SK-N-SH (cell line): ENCODE measurements around the gene KCNG4. TPM values are rescaled to one million over a fixed set of nuclear protein-coding genes. Genes with fewer than 3 reads are reported as not detected.

ENCODE experiments used
- CTCF ChIA-PET: fragments of 300-600, 350-600 bp; formaldehyde crosslinking; extraction: SDS; loops from one replicate; lab custom pipeline; 2021; lab: Yijun Ruan, JAX
- POLR2A ChIA-PET: fragments of 350-600 bp; sonication (Branson Sonifier 250); formaldehyde crosslinking; extraction: SDS; loops from one replicate; lab custom pipeline; 2020; ENCODE audit warnings: antibody characterized with exemption, inconsistent platforms; lab: Yijun Ruan, JAX
- DNase-seq: peaks from one replicate; pipeline ENCODE4 v3.0.0; 2012
- H2AFZ ChIP-seq: fragments of 200-600 bp; sonication (generic); 2 replicates; pipeline ENCODE4 v1.8.1; 2016; ENCODE audit warnings: antibody characterized with exemption, mild to moderate bottlenecking, low read depth
- H3F3A ChIP-seq: fragments of 200-600 bp; sonication (generic); replicated peaks from 2 replicates; pipeline ENCODE3; 2016; ENCODE audit warnings: antibody characterized with exemption, mild to moderate bottlenecking; ENCODE audit not compliant: insufficient read depth
- H3K27ac ChIP-seq, 2 experiments: fragments of 200-500 bp in 1 of 2; fragments of 200-600 bp in 1 of 2; sonication (Bioruptor generic) in 1 of 2; sonication (generic), shearing (Covaris generic) in 1 of 2; 2 replicates each; pipeline versions ENCODE4 v1.5.1 to v1.6.1; 2014 to 2016; ENCODE audit warnings: low read depth in 2 of 2, inconsistent platforms in 1 of 2, low read length in 1 of 2, mild to moderate bottlenecking in 1 of 2, mixed read lengths in 1 of 2
- H3K27me3 ChIP-seq: fragments of 200-600 bp; sonication (generic), shearing (Covaris generic); 2 replicates; pipeline ENCODE4 v1.6.1; 2016; ENCODE audit warnings: mixed run types; ENCODE audit not compliant: insufficient read depth
- H3K36me3 ChIP-seq, 2 experiments: fragments of 200-500 bp in 1 of 2; fragments of 200-600 bp in 1 of 2; sonication (Bioruptor generic) in 1 of 2; sonication (generic) in 1 of 2; replicated peaks in 1 of 2; 2 replicates each; pipeline versions ENCODE3 to v1.5.1; 2014 to 2016; ENCODE audit warnings: low read length in 1 of 2, mild to moderate bottlenecking in 1 of 2; ENCODE audit not compliant: insufficient read depth in 2 of 2, control insufficient read depth in 1 of 2
- H3K4me1 ChIP-seq, 2 experiments: fragments of 200-500 bp in 1 of 2; fragments of 200-600 bp in 1 of 2; sonication (Bioruptor generic) in 1 of 2; sonication (generic), shearing (Covaris generic) in 1 of 2; 2 replicates each; pipeline versions ENCODE4 v1.5.1 to v1.6.1; 2014 to 2016; ENCODE audit warnings: low read depth in 1 of 2, low read length in 1 of 2, mixed run types in 1 of 2; ENCODE audit not compliant: insufficient read depth in 2 of 2, control insufficient read depth in 1 of 2
- H3K4me2 ChIP-seq: fragments of 200-600 bp; sonication (generic), shearing (Covaris generic); 2 replicates; pipeline ENCODE4 v1.6.1; 2017; ENCODE audit warnings: mixed run types
- H3K4me3 ChIP-seq, 2 experiments: fragments of 200-500 bp in 1 of 2; fragments of 200-600 bp in 1 of 2; sonication (Bioruptor generic) in 1 of 2; sonication (generic), shearing (Covaris generic) in 1 of 2; 2 replicates each; pipeline versions ENCODE4 v1.5.1 to v1.8.1; 2014 to 2016; ENCODE audit warnings: low read depth in 2 of 2, inconsistent platforms in 1 of 2, low read length in 1 of 2, mild to moderate bottlenecking in 1 of 2, mixed read lengths in 1 of 2, moderate library complexity in 1 of 2
- H3K79me2 ChIP-seq: fragments of 200-600 bp; sonication (generic); 2 replicates; pipeline ENCODE4 v1.8.1; 2017; ENCODE audit warnings: mild to moderate bottlenecking; ENCODE audit not compliant: insufficient read depth
- H3K9ac ChIP-seq: fragments of 200-600 bp; sonication (generic); 2 replicates; pipeline ENCODE4 v1.6.1; 2017; ENCODE audit warnings: mixed run types
- H3K9me2 ChIP-seq: fragments of 200-600 bp; sonication (generic); 2 replicates; pipeline ENCODE4 v1.6.1; 2017; ENCODE audit warnings: mixed run types
- H3K9me3 ChIP-seq: fragments of 200-600 bp; sonication (generic); 2 replicates; pipeline ENCODE4 v1.6.1; 2017; ENCODE audit warnings: mixed run types, mild to moderate bottlenecking, moderate library complexity
- H4K20me1 ChIP-seq: fragments of 200-600 bp; sonication (generic); 2 replicates; pipeline ENCODE4 v1.6.1; 2017; ENCODE audit warnings: mild to moderate bottlenecking, mixed run types; ENCODE audit not compliant: insufficient read depth
- FOXJ3 ChIP-seq: sonication (generic); formaldehyde crosslinking; IDR thresholded peaks from 2 replicates; pipeline ENCODE4 v1.5.1; 2020; ENCODE audit warnings: mild to moderate bottlenecking, missing genetic modification reagents
- FOXM1 ChIP-seq: IDR thresholded peaks from 2 replicates; pipeline ENCODE4 v1.4.0; 2012; ENCODE audit warnings: low read depth, mild to moderate bottlenecking
- POLR2AphosphoS5 ChIP-seq: IDR thresholded peaks from 2 replicates; pipeline ENCODE4 v1.6.1; 2012; ENCODE audit warnings: low read depth, low read length
- REST ChIP-seq: IDR thresholded peaks from 2 replicates; pipeline ENCODE4 v1.6.1; 2012; ENCODE audit warnings: mild to moderate bottlenecking, low read depth, low read length, moderate library complexity
- WGBS: methylation state at CpG from one replicate; pipeline ENCODE4 v1.1.6; 2017; ENCODE audit warnings: low lambda C conversion rate; 5-methylcytosine and 5-hydroxymethylcytosine counted together
- polyA plus RNA-seq, 3 experiments: library from polyadenylated mRNA; depleted of rRNA; stranded (reverse); fragments of >200 nt; gene quantifications; 2 replicates each; pipeline ENCODE4 v1.2.3, GENCODE V29; 2012

KCNG4 gene
- polyA plus RNA-seq, 1 of the 3 experiments (the other 2 are of a cell fraction) = not detected

- CTCF ChIA-PET = interaction anchor here (1.2 to 9.0 kb wide), 6 partner anchors 11 to 221 kb away, joined by 3 to 109 read pairs (median 11); partner anchors contain the start of genes ADAD2 and TAF1C
- Histone ChIP-seq H4K20me1 (0 out of 2 replicates have a peak, but pooled peaks cover 5% of the 10 kb centered on the region), H3K4me2 (no peak overlapping the region), H3K79me2 (no peaks in the 10 kb centered on the region), H3K4me3 (no peak overlapping the region), H3K27me3 (no peaks in the 10 kb centered on the region), H3K27ac (no peak overlapping the region)
- WGBS = 73% methylated on average over 9 of the region's 9 CpGs
- TF ChIP-seq FOXM1 = no peak
- TF ChIP-seq, all 33 proteins: peak for 0
- Histone ChIP-seq H2AFZ (no peak overlapping the region), H3K4me1 (peaks cover 0 to 7% of the 10 kb centered on the region in 2 experiments; a peak in 1 of 4 replicates), H3K36me3 (peaks cover 0 to 42% of the 10 kb centered on the region in 2 experiments), H3K9me2 (no peaks in the 10 kb centered on the region), H3K9me3 (no peaks in the 10 kb centered on the region), H3F3A (no peaks in the 10 kb centered on the region), H3K9ac (no peak overlapping the region)
- no peak for DNase-seq
- POLR2A ChIA-PET = no interaction called here
Measured at GRCh38 chr16:84177741-84178073, 62.1 kb downstream of the KCNG4 start.

- Histone ChIP-seq H3K4me2 (peak overlapping the region; percentile 15; the same call in 1 of the 2 replicates), H2AFZ (no peak overlapping the region), H3K9me3 (no peaks in the 10 kb centered on the region), H3K9me2 (no peaks in the 10 kb centered on the region), H3K4me3 (no peak overlapping the region), H3K27ac (no peak overlapping the region), H3K36me3 (peaks cover 0 to 29% of the 10 kb centered on the region in 2 experiments), H3K9ac (no peak overlapping the region), H3K27me3 (no peaks in the 10 kb centered on the region), H4K20me1 (0 out of 2 replicates have a peak, but pooled peaks cover 5% of the 10 kb centered on the region), H3K79me2 (no peaks in the 10 kb centered on the region), H3K4me1 (peaks cover 0 to 7% of the 10 kb centered on the region in 2 experiments; a peak in 1 of 4 replicates), H3F3A (no peaks in the 10 kb centered on the region)
- no peak for DNase-seq
- 94% methylated on average over 12 of the region's 18 CpGs for WGBS
- CTCF ChIA-PET = interaction anchor here (0.8 to 9.0 kb wide), 23 partner anchors 8 to 308 kb away, joined by 3 to 109 read pairs (median 7); partner anchors contain the start of genes ADAD2, MBTPS1 and TAF1C
- POLR2A ChIA-PET = interaction anchor here (1.2 kb wide), 1 partner anchor 11 kb away, joined by 4 read pairs; the partner anchor contains the start of gene TAF1C
- TF ChIP-seq FOXJ3 (no peak), FOXM1 (no peak), REST (no peak), POLR2AphosphoS5 (no peak; the same call in 1 of the 2 replicates)
Measured at GRCh38 chr16:84176192-84177053, 63.4 kb downstream of the KCNG4 start.
